GM21423 (cell line): ENCODE results near the gene GORASP1.
A peak's percentile ranks its signal among the peaks of the same experiment; 100 is the strongest.
"Not testable (repeated sequence)": the region's sequence is repeated elsewhere in the genome, so short reads cannot be mapped to it uniquely, and the experiment has no call there.

Experiments
- ATAC-seq: cut with Tn5 transposase; IDR thresholded peaks from one replicate; pipeline ENCODE4 v1.9.1; 2021; ENCODE audit warnings: mild to moderate bottlenecking, moderate library complexity; ENCODE audit not compliant: unreplicated experiment

GORASP1 gene

DNA sequence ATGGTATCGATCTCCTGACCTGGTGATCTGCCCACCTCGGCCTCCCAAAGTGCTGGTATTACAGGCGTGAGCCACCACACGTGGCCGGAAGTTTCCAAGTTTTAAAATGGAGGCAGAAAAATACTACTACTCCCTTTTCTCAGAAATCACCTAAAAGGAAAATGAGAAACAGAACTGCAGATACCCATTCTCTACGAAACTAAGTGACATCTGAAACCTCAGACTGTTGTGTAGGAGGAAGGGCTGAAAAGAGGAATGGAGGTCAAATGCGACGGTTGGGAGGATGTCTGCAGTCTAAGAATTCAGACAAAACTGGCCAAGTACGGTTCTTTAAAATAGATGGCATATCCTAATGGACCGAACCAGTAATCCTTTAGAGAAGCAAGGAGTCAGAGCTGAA lies 31.5 kb downstream of the GORASP1 start:
- no peak for ATAC-seq

DNA sequence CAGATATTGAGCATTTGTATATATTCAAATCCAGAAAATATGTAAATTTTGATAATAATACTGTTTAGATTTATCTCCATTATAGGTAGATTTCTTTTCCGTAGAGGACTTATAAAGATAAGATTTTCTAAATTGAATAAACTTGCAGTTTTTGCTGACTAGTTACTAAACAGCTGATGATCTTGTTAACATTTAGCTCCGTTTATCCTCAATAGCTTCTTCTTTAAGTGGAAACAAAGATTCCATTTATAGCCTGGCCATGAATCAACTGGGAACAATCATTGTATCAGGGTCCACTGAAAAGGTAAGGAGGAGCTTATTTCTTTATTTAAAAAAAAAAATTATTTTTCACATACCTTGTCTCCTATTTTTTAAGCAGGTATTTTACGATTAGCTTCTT lies 38.9 kb downstream of the GORASP1 start:
- no peak for ATAC-seq

DNA sequence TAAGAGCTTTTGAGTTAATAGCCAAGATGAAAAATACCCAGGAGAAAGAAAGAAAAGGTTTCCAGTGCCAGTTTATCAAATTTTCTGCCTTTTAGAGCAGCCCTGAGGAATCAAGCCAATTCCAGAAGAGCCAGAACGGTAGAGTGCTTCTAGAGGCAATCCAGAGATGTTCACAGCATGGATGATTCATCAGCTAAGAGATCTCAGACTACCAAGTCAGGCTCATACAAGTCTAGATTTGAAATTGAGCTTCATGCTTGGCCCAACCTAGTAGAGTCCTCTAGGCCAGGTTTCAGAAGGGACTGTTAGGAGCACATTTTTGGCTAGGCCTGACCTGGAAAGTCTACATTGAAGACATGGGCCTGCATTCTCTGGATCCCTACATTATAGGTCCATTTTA lies 40.1 kb downstream of the GORASP1 start:
- no peak for ATAC-seq

DNA sequence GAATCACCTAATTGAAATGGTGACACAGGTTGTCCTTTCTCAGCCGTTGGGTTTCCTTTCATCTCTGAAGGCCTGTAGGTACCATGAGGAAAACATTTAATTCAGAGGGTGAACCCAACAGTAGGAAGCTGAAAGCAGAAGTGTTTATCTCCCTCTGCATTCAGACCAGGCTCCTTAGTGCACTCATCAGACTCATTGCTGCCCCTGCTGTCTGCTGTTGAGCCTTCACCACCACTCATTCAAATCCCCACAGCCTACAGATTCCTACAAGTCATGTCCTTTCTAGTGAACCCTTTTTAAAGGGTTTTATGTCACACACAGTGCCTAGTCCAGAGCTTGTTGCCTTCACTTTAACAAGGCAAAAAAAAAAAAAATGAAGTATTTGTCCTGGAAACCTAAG lies 42.2 kb downstream of the GORASP1 start:
- peak; percentile 97 for ATAC-seq

DNA sequence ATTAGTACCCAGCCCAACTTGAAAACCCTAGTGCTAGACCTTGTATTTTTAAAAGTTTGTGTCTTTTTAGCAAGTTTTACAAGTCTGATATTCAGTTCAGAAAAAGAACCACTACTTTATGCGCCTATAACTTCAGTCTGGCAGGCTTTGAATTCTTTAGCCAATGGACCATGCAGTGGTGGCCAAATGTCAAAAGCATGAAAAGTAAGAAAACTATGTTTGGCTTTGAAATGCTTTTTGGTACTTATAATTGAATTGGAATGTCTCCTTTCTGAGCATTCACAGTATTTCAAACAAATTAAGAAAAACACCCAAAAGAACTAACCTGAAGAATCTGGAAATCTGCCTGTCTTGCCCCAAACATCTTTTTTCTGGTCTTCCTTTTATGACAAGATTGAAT lies 42.8 kb downstream of the GORASP1 start:
- ATAC-seq, result no peak

DNA sequence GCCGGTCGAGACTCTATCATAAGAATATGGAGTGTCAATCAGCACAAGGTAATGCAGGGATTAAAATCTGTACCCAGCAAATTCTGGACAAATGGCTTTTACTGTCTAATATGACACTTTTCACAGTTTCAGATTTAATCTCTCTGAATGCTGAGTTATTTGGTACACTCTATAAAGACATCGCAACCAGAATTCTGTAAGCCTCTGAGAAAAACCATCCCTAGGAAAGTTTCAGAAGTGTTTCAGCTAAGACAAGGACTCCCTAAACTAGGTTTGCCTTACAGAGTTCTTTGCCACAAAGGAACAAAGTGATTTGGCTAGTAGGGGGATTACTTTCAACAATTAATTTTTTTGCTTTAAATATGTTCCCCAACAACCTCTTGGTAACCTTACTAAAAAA lies 44.3 kb downstream of the GORASP1 start:
- ATAC-seq, result no peak

DNA sequence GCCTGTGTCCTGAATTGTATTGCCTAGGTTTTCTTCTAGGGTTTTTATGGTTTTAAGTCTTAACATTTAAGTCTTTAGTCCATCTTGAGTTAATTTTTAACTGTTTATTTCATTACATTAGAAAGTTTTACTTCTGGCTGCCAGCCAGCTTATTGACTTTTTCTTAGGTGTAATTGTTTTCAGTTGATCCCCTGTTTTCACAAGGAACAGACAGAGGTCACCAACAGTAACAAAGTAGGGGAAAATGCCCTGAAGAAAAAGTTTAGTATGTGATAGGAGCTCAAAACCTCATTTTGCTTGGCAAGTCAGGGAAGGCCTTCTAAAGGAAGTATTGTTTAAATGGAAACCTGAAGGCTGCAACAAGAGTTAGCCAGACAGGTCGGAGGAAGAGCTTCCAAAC lies 45.2 kb downstream of the GORASP1 start:
- ATAC-seq, result no peak

DNA sequence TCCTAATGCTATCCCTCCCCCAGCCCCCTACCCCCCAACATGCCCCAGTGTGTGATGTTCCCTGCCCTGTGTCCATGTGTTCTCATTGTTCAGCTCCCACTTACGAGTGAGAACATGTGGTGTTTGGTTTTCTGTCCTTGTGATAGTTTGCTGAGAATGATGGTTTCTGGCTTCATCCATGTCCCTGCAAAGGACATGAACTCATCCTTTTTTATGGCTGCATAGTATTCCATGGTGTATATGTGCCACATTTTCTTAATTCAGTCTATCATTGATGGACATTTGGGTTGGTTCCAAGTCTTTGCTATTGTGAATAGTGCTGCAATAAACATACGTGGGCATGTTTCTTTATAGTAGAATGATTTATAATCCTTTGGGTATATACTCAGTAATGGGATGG lies 46.2 kb downstream of the GORASP1 start:
- ATAC-seq, result not testable (repeated sequence)

DNA sequence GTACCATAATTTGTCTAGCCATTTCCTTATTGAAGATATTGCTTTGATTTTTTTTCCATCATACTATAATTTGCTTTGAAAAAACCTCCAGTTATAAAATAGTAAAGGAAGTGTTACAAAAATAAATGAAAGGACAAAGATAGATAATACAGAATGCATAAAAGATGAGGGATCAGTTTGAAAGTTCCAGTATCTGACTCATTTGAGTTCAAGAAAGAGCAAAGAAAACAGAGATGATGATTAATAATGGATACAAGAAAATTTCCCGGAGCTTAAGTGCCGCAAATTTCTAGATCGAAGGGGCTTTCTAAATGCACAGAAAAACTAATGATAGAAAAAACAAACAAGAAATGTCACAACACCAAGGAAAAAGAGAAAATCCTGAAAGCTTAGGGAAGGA lies 51.3 kb downstream of the GORASP1 start:
- no peak for ATAC-seq

DNA sequence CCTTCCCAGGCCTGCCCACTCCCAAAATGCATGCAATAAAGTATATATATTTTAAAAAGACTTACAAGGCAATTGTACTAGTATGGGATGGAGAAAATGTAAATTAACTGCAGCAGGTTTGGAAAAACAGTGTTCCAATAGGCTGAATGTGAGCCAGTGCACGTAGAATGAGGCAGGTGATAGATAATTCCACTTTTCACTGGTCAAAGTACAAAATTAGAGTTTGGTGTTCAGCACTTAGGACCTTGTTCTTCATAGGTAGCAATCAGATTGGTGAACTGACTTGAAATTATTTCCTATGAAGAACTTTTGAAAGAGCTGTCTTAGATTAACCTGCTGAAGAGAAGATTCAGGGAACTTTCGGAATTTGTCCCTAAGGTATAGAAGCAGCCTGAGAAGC lies 53.7 kb downstream of the GORASP1 start:
- no peak for ATAC-seq

DNA sequence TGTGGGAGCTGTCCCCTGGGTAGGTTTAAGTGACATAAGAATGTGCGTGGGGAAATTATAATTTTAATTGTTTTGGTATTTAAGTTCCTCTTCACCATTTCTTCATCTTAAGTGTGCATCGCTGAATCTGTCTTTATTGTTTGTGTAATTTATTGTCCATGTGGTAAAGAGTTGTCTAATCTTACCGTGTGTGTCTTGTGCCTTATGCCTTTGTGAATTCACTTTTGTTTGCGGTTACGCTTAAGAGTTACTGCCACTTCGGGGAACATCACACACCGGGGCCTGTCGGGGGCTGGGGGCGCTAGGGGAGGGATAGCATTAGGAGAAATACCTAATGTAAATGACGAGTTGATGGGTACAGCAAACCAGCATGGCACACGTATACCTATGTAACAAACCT lies 54.8 kb downstream of the GORASP1 start:
- ATAC-seq, result no peak

DNA sequence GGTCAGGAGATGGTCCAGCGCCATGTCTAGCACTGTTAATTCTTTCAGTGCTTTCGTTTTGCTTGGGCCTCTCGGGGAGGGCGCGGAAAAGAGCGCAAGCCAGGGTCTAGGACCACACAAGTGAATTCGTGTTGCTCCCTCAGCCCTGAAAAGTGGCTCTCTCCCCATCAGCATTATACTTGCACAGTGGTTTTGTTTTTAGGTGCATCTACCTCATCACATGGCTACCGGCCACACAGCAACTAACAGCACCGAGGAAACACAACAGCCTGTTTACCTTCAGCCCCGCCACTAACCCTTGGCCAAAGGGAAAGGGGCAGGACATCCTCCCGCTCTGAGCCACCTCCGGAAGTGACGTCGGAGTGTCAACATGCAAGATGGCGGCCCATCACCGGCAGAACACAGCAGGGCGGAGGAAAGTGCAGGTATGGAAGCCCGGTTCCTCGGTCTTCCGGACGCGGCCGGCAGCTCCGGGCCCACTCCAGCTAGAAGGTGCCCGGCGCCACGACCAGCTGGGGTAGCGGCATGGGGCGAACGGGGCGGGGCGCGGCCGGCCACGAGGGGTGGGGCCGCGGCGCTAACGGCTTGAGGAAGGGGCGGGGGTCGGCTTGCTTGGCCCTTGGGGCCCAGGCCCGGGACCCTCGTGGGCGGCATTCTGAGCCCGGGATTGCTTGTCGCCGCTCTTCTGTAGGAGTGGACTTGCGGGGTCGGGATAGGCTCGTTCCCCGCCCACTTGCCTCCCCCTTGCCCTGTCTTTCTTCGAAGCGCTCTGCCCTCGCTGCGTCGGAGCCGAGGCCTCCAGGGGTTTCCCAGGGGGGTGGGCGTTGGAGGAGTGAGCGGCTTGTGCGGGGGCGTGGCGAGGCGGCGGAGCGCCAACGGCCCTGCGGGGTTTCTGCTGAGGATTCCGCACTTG lies 55.5 kb downstream of the GORASP1 start, which contains the start of the genes SCN11A and WDR48:
TSS of gene SCN11A (minus strand) at position 296 of the 913 bp plus-strand sequence. CDS start 101,582 bp downstream, outside the sequence.
TSS of gene WDR48 (plus strand) at position 368 of the 913 bp plus-strand sequence. CDS start at position 378, 10 bp downstream.
- peak; percentile 99 for ATAC-seq

DNA sequence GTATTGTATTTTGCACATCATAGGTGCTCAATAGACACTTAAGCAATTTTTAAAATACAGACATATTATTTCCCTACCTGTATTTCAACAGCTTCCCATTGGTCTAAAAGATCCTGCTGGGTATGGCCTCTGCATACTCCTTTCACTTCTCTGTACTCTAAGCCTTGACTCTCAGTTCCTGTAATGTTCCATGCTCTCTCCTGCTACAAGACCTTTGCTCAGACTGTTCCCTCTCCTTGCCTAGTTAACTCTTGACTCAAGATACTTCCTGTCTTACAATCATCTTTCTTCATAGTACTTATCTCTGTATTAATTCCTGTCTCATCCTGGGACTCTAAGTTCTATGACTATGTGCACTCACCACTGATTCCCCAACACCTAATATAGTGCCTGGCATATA lies 57.4 kb downstream of the GORASP1 start:
- ATAC-seq, result no peak
